Ascending aorta (tissue), 2 donors: ENCODE results near the gene ATG4A. TPM values are rescaled to one million over a fixed set of nuclear protein-coding genes. Genes with fewer than 3 reads are reported as not detected.

Experiments
- DNase-seq, 2 donors: peaks; one replicate each; pipeline ENCODE4 v3.0.0-alpha.2; 2019; ENCODE audit warnings: low spot score in 2 of 2
- H3K27ac ChIP-seq, 2 donors: fragments of 200-600 bp; sonication (generic); one replicate each; pipeline ENCODE4 v1.5.1; 2016 to 2017; ENCODE audit warnings: mild to moderate bottlenecking in 1 of 2
- H3K27me3 ChIP-seq: fragments of 200-600 bp; sonication (generic); one replicate; pipeline ENCODE4 v1.5.1; 2017
- H3K36me3 ChIP-seq, 2 donors: fragments of 200-600 bp; sonication (generic); one replicate each; pipeline ENCODE4 v1.5.1; 2016
- H3K4me1 ChIP-seq, 2 donors: fragments of 200-600 bp; sonication (generic); one replicate each; pipeline ENCODE4 v1.5.1; 2016 to 2017; ENCODE audit warnings: mild to moderate bottlenecking in 1 of 2
- H3K4me3 ChIP-seq, 2 donors: fragments of 200-600 bp; sonication (generic); one replicate each; pipeline ENCODE4 v1.5.1; 2016 to 2017; ENCODE audit warnings: mild to moderate bottlenecking in 1 of 2
- H3K9me3 ChIP-seq, 2 donors: fragments of 200-600 bp; sonication (generic); one replicate each; pipeline ENCODE4 v1.5.1; 2016
- CTCF ChIP-seq, 3 experiments: fragments of 200-600 bp in 2 of 3; fragments of 450-650 bp in 1 of 3; sonication (generic) in 2 of 3; IDR thresholded peaks; one replicate each; pipeline ENCODE4 v1.5.1; 2016 to 2019; ENCODE audit warnings: antibody characterized with exemption in 3 of 3, mild to moderate bottlenecking in 1 of 3, moderate library complexity in 1 of 3
- intact Hi-C: fragments of 100-400 bp; cut with DNase I; formaldehyde crosslinking; loops from one replicate; pipeline ENCODE4 v1.15.1; 2023
- total RNA-seq: library from RNA; depleted of rRNA; stranded (reverse); fragments of >200 nt; gene quantifications from one replicate; pipeline ENCODE4 v1.1.0, GENCODE V29; 2016

ATG4A gene
- total RNA-seq, 1 donor from 2014 or later: 15.0 TPM

DNA sequence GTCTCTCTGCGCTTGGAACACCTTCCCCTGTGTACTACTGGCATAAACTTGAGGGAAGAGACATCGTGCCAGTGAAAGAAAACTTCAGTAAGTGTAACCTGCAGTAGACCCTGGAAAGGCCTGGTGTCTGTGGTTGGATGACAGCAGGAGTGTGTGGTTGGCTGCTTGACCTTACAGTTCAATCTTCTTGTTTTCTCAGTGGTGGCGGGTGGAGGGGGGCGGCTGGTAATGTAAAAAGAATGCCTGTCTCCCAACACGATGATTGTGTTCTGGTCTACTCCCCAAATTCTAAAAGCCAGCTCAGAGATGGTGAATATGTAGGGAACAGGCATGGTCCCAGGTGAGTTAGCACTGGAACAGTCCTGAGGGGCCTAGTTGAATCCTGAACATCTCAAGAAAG lies 18.8 kb upstream of the ATG4A start:
- intact Hi-C loops: no loop called here
- Histone ChIP-seq H3K36me3 (no peaks in the 10 kb centered on the region), H3K9me3 (no peaks in the 10 kb centered on the region), H3K27ac (no peak overlapping the region), H3K27me3 (no peaks in the 10 kb centered on the region), H3K4me1 (no peaks in the 10 kb centered on the region), H3K4me3 (no peak overlapping the region)
- TF ChIP-seq CTCF (IDR thresholded peaks at IDR 0.05): no peak
- no peak for DNase-seq

- Histone ChIP-seq H3K9me3 (no peaks in the 10 kb centered on the region), H3K27ac (no peak overlapping the region), H3K4me3 (no peak overlapping the region), H3K36me3 (no peaks in the 10 kb centered on the region), H3K27me3 (no peaks in the 10 kb centered on the region), H3K4me1 (no peaks in the 10 kb centered on the region)
- DNase-seq: no peak
- no peak for TF ChIP-seq CTCF (IDR thresholded peaks at IDR 0.05)
- intact Hi-C loops: no loop called here
These were observed 10.5 kb upstream of the ATG4A start for GRCh38 chrX:108081110-108081509.

DNA sequence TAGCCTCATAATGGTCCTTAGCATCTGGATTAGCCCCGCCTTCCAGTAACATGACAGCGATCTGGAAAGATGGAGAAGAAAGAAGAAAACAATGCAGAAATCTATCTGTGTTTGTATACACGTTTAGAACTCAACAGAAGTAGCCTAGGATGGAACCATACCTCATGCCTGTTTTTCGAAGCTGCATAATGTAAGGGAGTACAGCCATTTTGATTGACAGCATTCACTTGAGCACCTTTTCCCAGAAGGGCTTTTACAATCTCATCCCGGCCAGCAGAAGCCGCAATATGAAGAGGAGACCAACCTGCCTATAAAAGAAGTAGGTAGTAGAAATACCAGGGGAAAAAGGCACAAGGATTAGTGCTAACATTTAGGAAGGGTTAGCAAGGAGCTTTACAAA lies 3.8 kb upstream of the ATG4A start:
- Histone ChIP-seq H3K27me3 (no peaks in the 10 kb centered on the region), H3K36me3 (peaks cover 3 to 5% of the 10 kb centered on the region in 2 donors), H3K9me3 (no peaks in the 10 kb centered on the region), H3K4me1 (no peaks in the 10 kb centered on the region), H3K4me3 (no peak overlapping the region), H3K27ac (no peak overlapping the region)
- no peak for DNase-seq
- TF ChIP-seq CTCF (IDR thresholded peaks at IDR 0.05): no peak
- intact Hi-C loops: no loop called here

- Histone ChIP-seq H3K9me3 (no peaks in the 10 kb centered on the region), H3K4me1 (no peaks in the 10 kb centered on the region), H3K4me3 (no peak overlapping the region), H3K36me3 (peaks cover 3 to 5% of the 10 kb centered on the region in 2 donors), H3K27me3 (no peaks in the 10 kb centered on the region), H3K27ac (no peak overlapping the region)
- intact Hi-C loops: no loop called here
- TF ChIP-seq CTCF (IDR thresholded peaks at IDR 0.05): no peak
- DNase-seq: no peak
These were observed 3.1 kb upstream of the ATG4A start for GRCh38 chrX:108088511-108088910.

DNA sequence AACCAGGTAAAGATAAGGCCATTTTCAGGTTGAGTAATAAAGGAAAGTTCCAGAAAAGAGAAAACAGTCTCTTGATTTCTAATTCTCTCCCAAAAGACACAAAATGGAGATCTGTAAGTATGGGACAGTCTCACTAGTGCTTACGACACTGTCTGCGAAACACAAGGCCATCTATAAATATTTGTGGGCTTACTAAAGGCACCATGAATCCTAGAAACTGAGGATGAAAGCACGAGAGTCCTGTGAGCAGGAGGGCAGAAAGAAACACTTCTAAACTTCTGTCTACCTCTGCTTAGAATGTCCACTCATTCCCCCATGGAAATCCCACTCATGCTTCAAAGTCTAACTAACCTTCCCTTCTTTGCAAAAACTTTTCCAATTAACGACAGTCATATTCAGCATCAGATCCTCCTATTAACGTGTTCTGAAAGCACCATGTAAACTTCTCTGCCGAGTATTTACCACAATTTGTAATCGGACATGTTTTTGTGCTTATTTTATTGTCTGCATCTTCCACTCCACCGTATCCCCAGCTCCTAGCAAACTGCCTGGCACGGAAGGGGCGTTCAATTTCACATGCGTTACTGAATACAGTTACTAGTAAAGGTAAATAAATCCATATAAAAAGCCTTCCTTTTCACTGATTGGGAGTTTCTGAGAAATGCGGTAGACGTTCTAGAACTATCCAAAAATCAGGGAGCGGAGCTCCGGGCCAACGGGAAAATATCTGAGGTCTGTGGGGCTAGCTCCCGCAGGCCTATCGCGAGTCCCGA lies 901 bp upstream of the ATG4A start:
- Histone ChIP-seq H3K9me3 (no peaks in the 10 kb centered on the region), H3K27me3 (no peaks in the 10 kb centered on the region), H3K27ac (peak overlapping the region; percentile 62 to 80), H3K36me3 (peaks cover 3 to 5% of the 10 kb centered on the region in 2 donors), H3K4me3 (peak overlapping the region; percentile 51 to 77), H3K4me1 (no peaks in the 10 kb centered on the region)
- intact Hi-C loops: loop anchor here (2.0 to 5.0 kb wide), 7 partner anchors 263 to 1447 kb away; partner anchors contain the start of genes COL4A5, COL4A6, MID2 and MORC4
- no peak for TF ChIP-seq CTCF (IDR thresholded peaks at IDR 0.05)
- DNase-seq: no peak
